ENCODE measurements around the gene COX7A2L. TPM values are rescaled to one million over a fixed set of nuclear protein-coding genes. Genes with fewer than 3 reads are reported as not detected.
"Not testable (repeated sequence)": the region's sequence is repeated elsewhere in the genome, so short reads cannot be mapped to it uniquely, and the experiment has no call there.

COX7A2L gene
- total RNA-seq, 4 donors from 2014 or later: 69.8 to 94.7 (median 89.1) TPM

DNA sequence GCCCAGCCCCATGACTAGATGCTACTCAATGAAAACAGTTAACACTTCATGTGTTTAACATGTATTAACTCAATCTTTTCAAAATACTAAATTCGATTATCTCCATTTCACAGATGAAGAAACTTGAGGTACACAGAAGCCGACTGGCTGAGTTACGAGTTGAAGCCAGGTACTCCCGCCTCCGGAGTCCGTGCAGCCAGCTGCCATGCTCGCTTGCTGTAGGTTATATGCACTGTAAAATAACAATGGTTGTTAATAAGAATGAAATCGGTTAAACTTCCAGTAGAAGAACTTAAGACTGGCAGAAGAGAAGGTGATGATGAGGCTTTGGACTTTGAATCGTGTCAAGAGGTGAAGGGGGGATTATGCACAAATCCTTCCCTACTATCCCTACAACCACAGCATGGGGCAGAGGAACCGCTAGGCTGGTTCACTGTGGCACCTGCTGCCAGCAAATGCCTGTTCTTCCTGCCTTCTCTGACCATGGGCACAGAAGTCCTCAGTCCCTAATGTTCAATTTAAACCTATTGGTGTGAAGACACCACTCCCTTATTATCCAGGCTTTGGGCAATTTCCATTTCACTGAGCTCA lies 25.4 kb downstream of the COX7A2L start:
- no peak for DNase-seq
- Histone ChIP-seq H3K4me1 (no peaks in the 10 kb centered on the region), H3K4me3 (no peak overlapping the region), H3K36me3 (peaks cover 0 to 10% of the 10 kb centered on the region in 2 donors), H3K9me3 (no peaks in the 10 kb centered on the region), H3K27ac (no peak overlapping the region), H3K27me3 (no peaks in the 10 kb centered on the region)
- intact Hi-C loops (cut with DNase I; ENCODE audit: low total_unique reads): no loop called here
- no peak for TF ChIP-seq POLR2A (IDR thresholded peaks at IDR 0.05)
- TF ChIP-seq, protein P1, sequence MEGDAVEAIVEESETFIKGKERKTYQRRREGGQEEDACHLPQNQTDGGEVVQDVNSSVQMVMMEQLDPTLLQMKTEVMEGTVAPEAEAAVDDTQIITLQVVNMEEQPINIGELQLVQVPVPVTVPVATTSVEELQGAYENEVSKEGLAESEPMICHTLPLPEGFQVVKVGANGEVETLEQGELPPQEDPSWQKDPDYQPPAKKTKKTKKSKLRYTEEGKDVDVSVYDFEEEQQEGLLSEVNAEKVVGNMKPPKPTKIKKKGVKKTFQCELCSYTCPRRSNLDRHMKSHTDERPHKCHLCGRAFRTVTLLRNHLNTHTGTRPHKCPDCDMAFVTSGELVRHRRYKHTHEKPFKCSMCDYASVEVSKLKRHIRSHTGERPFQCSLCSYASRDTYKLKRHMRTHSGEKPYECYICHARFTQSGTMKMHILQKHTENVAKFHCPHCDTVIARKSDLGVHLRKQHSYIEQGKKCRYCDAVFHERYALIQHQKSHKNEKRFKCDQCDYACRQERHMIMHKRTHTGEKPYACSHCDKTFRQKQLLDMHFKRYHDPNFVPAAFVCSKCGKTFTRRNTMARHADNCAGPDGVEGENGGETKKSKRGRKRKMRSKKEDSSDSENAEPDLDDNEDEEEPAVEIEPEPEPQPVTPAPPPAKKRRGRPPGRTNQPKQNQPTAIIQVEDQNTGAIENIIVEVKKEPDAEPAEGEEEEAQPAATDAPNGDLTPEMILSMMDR (IDR thresholded peaks at IDR 0.05 in 4 of 5, conservative IDR thresholded peaks at IDR 0.05 in 1 of 5): no peak
- in situ Hi-C loops (cut with MboI; ENCODE audit: low sequenced_read_pairs in 4 of 4): no loop called here
- no peak for ATAC-seq

DNA sequence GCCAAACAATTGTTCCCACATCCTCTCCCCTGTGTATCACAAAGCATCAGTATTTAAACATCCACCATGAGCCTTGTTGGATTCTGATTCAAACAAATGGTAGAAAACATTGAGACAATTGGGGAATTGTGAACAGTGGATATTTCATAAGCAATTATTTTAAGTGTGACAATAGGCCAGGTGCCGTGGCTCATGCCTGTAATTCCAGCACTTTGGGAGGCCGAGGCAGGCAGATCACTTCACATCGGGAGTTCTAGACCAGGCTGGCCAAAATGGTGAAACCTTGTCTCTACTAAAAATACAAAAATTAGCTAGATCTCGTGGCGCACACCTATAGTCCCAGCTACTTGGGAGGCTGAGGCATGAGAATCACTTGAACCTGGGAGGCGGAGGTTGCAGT lies 26.2 kb downstream of the COX7A2L start:
- H3K36me3 ChIP-seq; DNase-seq; in situ Hi-C loops (cut with MboI; ENCODE audit: low sequenced_read_pairs in 4 of 4); H3K27ac ChIP-seq; H3K27me3 ChIP-seq; H3K9me3 ChIP-seq; intact Hi-C loops (cut with DNase I; ENCODE audit: low total_unique reads); H3K4me3 ChIP-seq; H3K4me1 ChIP-seq; ATAC-seq: not testable (repeated sequence)

DNA sequence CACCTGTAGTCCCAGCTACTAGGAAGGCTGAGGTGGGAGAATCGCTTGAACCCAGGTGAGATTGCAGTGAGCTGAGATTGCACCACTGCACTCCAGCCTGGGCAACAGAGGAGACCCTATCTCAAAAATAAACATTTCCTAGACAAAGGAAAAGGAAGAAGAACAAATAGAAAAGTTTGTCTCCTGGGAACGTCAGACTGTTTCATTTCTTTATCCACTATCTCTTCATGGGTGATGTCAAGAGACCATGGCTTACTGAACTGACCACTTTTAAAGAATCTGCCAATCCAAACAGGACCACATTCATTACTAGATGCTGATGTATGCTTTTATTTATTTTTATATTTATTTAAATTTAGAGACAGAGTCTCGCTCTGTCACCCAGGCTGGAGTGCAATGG lies 26.8 kb downstream of the COX7A2L start:
- Histone ChIP-seq H3K9me3 (no peaks in the 10 kb centered on the region), H3K27me3 (no peaks in the 10 kb centered on the region), H3K4me3 (no peak overlapping the region), H3K27ac (no peak overlapping the region), H3K4me1 (no peaks in the 10 kb centered on the region), H3K36me3 (peaks cover 0 to 16% of the 10 kb centered on the region in 2 donors)
- in situ Hi-C loops (cut with MboI; ENCODE audit: low sequenced_read_pairs in 4 of 4): no loop called here
- no peak for TF ChIP-seq POLR2A (IDR thresholded peaks at IDR 0.05)
- TF ChIP-seq, protein P1 (IDR thresholded peaks at IDR 0.05 in 4 of 5, conservative IDR thresholded peaks at IDR 0.05 in 1 of 5): no peak
- DNase-seq (no peak), ATAC-seq (no peak)
- intact Hi-C loops (cut with DNase I; ENCODE audit: low total_unique reads): no loop called here

DNA sequence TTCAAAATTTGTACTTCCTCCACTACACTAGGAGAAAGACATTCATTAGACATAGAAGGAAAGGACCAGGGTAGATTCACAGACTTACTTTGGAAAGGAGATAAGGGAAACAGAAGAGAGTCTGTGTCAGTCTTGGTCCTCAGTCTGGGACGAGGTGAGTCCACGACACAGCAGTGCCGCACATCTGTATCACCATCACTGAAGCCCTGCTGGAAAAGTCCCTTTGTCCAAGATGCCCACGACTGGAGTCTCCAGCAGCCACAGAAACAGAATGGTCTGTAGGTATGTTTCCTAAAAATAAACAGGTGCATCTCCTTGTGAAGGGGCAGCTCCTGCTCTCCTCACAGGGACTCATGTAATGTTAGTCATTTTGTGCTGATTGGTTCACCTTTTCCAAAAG lies 27.4 kb downstream of the COX7A2L start:
- in situ Hi-C loops (cut with MboI; ENCODE audit: low sequenced_read_pairs in 4 of 4): no loop called here
- H3K4me1 ChIP-seq: no peaks in the 10 kb centered on the region
- H3K4me3 ChIP-seq: no peak overlapping the region
- H3K9me3 ChIP-seq: no peaks in the 10 kb centered on the region
- TF ChIP-seq, protein P1 (IDR thresholded peaks at IDR 0.05 in 4 of 5, conservative IDR thresholded peaks at IDR 0.05 in 1 of 5): no peak
- TF ChIP-seq POLR2A (IDR thresholded peaks at IDR 0.05): no peak
- intact Hi-C loops (cut with DNase I; ENCODE audit: low total_unique reads): no loop called here
- H3K36me3 ChIP-seq: peaks cover 0 to 20% of the 10 kb centered on the region in 2 donors
- no peaks in the 10 kb centered on the region for H3K27me3 ChIP-seq
- H3K27ac ChIP-seq: no peak overlapping the region
- ATAC-seq (no peak), DNase-seq (no peak)

DNA sequence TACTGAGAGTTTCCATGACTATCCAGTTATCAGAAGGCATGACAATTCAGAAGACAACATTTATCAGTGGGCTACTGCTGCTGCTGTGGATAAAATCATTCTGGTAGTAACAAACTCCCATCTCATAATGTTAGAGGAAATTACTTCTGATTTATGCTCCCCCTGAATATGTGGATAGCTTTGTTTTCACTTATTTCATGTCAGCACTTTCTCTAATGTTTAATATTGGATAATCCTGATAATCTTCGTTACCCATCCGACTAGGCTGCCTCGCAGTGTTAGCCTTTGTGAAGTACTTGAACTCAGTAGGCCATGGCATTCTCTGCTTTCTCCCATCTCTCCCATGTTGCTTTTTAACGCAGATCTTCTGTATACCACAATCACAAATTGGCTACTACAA lies 28.4 kb downstream of the COX7A2L start:
- H3K9me3 ChIP-seq: no peaks in the 10 kb centered on the region
- H3K36me3 ChIP-seq: peaks cover 0 to 20% of the 10 kb centered on the region in 2 donors
- H3K27ac ChIP-seq: no peak overlapping the region
- ATAC-seq (no peak), DNase-seq (no peak)
- H3K4me3 ChIP-seq: no peak overlapping the region
- intact Hi-C loops (cut with DNase I; ENCODE audit: low total_unique reads) (no loop called here), in situ Hi-C loops (cut with MboI; ENCODE audit: low sequenced_read_pairs in 4 of 4) (no loop called here)
- TF ChIP-seq POLR2A (IDR thresholded peaks at IDR 0.05): no peak
- TF ChIP-seq, protein P1 (IDR thresholded peaks at IDR 0.05 in 4 of 5, conservative IDR thresholded peaks at IDR 0.05 in 1 of 5): no peak
- no peaks in the 10 kb centered on the region for H3K27me3 ChIP-seq
- no peaks in the 10 kb centered on the region for H3K4me1 ChIP-seq
